ENCODE results near the gene PDK4. TPM values are rescaled to one million over a fixed set of nuclear protein-coding genes. Genes with fewer than 3 reads are reported as not detected.

The PDK4 gene
- total and polyA plus RNA-seq, 3 donors from 2014 or later, result 24.9 to 32.8 (median 29.6) TPM

DNA sequence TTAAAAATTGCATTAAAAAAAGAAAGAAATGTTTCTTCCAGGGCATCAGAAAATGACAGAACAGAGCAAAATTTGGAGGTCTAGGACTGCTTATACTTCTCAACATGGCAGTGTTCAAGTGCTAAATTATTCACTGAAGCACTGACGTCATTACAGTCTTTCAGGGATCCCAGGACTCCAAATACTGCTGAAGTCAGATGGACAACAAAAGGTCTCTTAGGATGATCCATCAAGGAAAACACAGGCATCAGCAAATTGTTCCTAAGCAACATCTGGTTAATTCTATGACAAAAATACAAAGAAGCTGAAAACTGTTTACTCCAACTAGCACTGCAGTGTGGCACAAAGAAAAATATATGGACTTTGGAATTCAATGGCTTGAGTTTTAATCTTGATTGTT, 52.1 kb downstream of the PDK4 start:
- H3K36me3 ChIP-seq (ENCODE audit: low read depth, missing control alignments), result no peaks in the 10 kb centered on the region
- DNase-seq, result no peak
- no peak overlapping the region for H3K27ac ChIP-seq
- no peaks in the 10 kb centered on the region for H3K9me3 ChIP-seq
- peaks cover 15% of the 10 kb centered on the region for H3K4me1 ChIP-seq
- intact Hi-C loops (cut with DNase I; ENCODE audit: low total_unique reads), result loop anchor here (10.0 kb wide), 1 partner anchor 61 kb away; no protein-coding TSS in a partner anchor
- no peak for TF ChIP-seq POLR2A (IDR thresholded peaks at IDR 0.05)
- TF ChIP-seq, protein P1, sequence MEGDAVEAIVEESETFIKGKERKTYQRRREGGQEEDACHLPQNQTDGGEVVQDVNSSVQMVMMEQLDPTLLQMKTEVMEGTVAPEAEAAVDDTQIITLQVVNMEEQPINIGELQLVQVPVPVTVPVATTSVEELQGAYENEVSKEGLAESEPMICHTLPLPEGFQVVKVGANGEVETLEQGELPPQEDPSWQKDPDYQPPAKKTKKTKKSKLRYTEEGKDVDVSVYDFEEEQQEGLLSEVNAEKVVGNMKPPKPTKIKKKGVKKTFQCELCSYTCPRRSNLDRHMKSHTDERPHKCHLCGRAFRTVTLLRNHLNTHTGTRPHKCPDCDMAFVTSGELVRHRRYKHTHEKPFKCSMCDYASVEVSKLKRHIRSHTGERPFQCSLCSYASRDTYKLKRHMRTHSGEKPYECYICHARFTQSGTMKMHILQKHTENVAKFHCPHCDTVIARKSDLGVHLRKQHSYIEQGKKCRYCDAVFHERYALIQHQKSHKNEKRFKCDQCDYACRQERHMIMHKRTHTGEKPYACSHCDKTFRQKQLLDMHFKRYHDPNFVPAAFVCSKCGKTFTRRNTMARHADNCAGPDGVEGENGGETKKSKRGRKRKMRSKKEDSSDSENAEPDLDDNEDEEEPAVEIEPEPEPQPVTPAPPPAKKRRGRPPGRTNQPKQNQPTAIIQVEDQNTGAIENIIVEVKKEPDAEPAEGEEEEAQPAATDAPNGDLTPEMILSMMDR (IDR thresholded peaks at IDR 0.05), result no peak
- H3K4me3 ChIP-seq, result no peak overlapping the region
- H3K27me3 ChIP-seq, result no peaks in the 10 kb centered on the region
- WGBS, 2 donors, result 68 to 79% methylated on average over 1 of the region's 1 CpG

DNA sequence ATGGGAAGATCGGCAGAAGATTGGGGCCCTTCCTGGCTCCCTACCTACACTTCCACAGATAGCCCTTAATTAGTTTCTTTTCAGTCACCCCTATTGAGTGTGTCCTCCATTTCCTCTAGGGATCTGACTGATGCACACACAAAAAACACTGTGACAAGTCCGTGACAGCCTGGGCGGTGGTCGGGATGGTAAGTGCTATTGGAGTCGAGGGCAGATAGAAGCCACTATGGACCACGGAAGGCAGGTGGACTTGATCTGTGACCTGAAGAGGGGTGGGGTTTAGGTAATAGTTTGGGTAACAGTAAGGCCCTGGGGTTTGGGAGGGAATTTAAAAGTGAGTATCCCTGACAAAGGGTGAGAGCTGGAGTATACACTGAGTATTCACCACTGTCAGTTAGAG, 53.0 kb downstream of the PDK4 start:
- 91 to 96% methylated on average over 6 of the region's 6 CpGs for WGBS, 2 donors
- Histone ChIP-seq H3K36me3 (ENCODE audit: low read depth, missing control alignments) (no peaks in the 10 kb centered on the region), H3K27ac (no peak overlapping the region), H3K4me1 (peaks cover 15% of the 10 kb centered on the region), H3K27me3 (no peaks in the 10 kb centered on the region), H3K9me3 (no peaks in the 10 kb centered on the region), H3K4me3 (no peak overlapping the region)
- TF ChIP-seq, protein P1 (IDR thresholded peaks at IDR 0.05), result no peak
- TF ChIP-seq POLR2A (IDR thresholded peaks at IDR 0.05), result no peak
- no peak for DNase-seq
- intact Hi-C loops (cut with DNase I; ENCODE audit: low total_unique reads), result loop anchor here (10.0 kb wide), 1 partner anchor 61 kb away; no protein-coding TSS in a partner anchor

- Histone ChIP-seq H3K4me1 (peaks cover under 1% of the 10 kb centered on the region), H3K27me3 (no peaks in the 10 kb centered on the region), H3K4me3 (no peak overlapping the region), H3K9me3 (no peaks in the 10 kb centered on the region), H3K36me3 (ENCODE audit: low read depth, missing control alignments) (no peaks in the 10 kb centered on the region), H3K27ac (no peak overlapping the region)
- no peak for DNase-seq
- 79% methylated on average over 1 of the region's 1 CpG for WGBS, 2 donors
- intact Hi-C loops (cut with DNase I; ENCODE audit: low total_unique reads), result loop anchor here (10.0 kb wide), 1 partner anchor 64 kb away; no protein-coding TSS in a partner anchor
- TF ChIP-seq, protein P1 (IDR thresholded peaks at IDR 0.05), result no peak
- TF ChIP-seq POLR2A (IDR thresholded peaks at IDR 0.05), result no peak
Observed at GRCh38 chr7:95540366-95540765, 56.0 kb downstream of the PDK4 start.

- no peak overlapping the region for H3K4me3 ChIP-seq
- H3K9me3 ChIP-seq, result no peaks in the 10 kb centered on the region
- intact Hi-C loops (cut with DNase I; ENCODE audit: low total_unique reads), result no loop called here
- no peak overlapping the region for H3K27ac ChIP-seq
- no peak for DNase-seq
- no peaks in the 10 kb centered on the region for H3K27me3 ChIP-seq
- no peaks in the 10 kb centered on the region for H3K4me1 ChIP-seq
- TF ChIP-seq, protein P1 (IDR thresholded peaks at IDR 0.05), result no peak
- no peak for TF ChIP-seq POLR2A (IDR thresholded peaks at IDR 0.05)
- H3K36me3 ChIP-seq (ENCODE audit: low read depth, missing control alignments), result no peaks in the 10 kb centered on the region
Observed at GRCh38 chr7:95539426-95539825, 56.9 kb downstream of the PDK4 start.

DNA sequence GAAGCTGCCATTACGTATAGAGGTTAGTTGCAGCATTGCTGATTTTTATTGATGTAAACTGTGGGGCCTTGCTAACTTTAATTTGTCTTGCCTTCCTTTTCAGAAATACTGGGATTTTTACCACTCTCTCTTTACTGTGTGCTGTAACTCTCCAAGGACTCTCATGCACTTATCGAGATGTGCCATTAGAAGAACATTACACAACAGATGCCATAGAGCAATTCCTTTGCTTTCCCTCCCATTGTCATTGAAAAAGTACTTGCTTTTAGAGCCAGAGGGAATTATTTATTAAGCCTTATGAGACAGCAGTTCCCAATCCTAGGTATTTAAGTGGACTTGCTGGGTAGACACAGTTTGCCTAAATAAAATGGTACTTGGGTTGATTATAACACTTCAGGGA, 58.8 kb downstream of the PDK4 start:
- no peak for DNase-seq
- Histone ChIP-seq H3K9me3 (no peaks in the 10 kb centered on the region), H3K4me1 (no peaks in the 10 kb centered on the region), H3K4me3 (no peak overlapping the region), H3K27ac (no peak overlapping the region), H3K36me3 (ENCODE audit: low read depth, missing control alignments) (no peaks in the 10 kb centered on the region), H3K27me3 (no peaks in the 10 kb centered on the region)
- WGBS, 2 donors, result 94 to 96% methylated on average over 2 of the region's 2 CpGs
- intact Hi-C loops (cut with DNase I; ENCODE audit: low total_unique reads), result no loop called here
- TF ChIP-seq POLR2A (IDR thresholded peaks at IDR 0.05), result no peak
- TF ChIP-seq, protein P1 (IDR thresholded peaks at IDR 0.05), result no peak
